ENCODE measurements around the gene CRIP3.
A peak's percentile ranks its signal among the peaks of the same experiment; 100 is the strongest.

Gene CRIP3

GRCh38 chr6:43271103-43271815 lies 37.4 kb downstream of the CRIP3 start:
- no peak for DNase-seq

DNA sequence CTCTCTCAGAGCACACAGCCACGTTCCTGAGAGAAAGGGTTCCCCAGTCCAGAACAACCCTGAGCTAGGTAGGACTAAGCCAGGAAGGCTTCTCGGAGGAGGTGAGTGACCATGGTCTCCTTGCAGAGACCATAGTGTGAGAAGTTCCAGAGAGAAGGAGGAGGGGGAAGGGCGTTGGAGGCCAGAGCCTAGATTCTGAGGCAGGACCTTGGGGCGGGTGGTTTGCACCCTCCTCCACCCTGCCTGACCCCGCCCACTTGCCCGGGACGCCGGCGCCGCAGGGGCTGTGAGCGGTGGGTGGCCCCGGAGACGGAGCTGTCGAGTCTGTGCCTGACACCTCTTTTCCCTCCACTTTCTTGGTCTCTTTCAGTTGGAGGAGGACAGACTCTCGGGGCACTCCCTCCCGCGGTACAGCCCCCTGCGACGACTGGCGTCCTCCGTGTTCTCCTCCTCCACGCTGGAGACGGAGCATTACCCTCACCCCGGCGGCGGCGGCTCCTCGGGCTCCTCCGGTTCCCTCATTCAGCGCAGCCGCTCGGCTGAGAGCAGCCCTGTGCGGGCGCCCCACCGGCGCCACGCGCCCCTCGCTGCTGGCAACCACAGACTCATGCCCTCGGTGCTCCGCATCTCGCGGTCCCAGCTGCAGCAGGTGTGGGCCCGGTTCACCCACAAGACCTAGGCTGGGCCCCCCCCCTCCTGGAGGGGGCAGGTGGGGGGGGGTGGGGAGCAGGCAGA lies 39.2 kb downstream of the CRIP3 start:
- DNase-seq = no peak

DNA sequence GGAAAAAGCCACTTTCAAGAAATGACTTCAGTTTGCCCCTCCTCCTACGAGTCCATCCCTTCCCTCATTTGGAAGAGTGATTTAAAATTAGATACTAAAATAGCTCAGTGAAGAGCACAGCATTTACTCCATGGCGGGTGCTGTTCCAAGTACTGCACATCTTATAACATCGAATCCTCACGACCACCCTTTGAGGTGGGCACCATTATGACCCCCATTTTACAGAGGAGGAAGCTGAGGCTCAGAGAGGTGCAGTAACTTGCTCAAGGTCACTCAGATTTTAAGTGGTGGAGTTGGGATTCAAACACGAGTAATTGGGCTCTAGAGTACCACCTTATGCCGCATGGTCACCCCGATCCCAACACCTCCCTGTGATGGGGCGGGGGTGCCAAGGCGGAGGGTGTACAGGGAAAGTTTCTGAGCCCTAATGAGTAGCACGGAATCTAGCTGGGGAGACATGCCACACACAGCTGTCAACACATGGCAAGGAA lies 39.8 kb downstream of the CRIP3 start:
- no peak for DNase-seq

DNA sequence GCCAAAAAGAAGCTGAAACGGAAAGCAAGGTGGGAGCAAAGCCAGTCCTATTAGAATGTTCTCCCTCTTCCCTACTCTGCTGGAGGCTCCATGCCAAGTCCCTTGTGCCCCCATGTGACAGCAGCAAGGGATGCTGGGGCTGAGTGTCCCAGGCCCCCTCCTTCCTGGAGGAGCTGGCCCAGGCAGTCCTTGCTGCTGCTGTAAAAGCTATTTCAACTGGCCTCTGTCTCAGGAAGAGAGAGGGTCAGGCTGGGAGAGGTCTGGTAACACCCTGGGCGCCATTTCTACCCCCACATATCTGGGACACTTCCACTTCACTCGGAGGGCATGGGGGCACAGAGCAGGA lies 40.3 kb downstream of the CRIP3 start:
- DNase-seq = no peak

DNA sequence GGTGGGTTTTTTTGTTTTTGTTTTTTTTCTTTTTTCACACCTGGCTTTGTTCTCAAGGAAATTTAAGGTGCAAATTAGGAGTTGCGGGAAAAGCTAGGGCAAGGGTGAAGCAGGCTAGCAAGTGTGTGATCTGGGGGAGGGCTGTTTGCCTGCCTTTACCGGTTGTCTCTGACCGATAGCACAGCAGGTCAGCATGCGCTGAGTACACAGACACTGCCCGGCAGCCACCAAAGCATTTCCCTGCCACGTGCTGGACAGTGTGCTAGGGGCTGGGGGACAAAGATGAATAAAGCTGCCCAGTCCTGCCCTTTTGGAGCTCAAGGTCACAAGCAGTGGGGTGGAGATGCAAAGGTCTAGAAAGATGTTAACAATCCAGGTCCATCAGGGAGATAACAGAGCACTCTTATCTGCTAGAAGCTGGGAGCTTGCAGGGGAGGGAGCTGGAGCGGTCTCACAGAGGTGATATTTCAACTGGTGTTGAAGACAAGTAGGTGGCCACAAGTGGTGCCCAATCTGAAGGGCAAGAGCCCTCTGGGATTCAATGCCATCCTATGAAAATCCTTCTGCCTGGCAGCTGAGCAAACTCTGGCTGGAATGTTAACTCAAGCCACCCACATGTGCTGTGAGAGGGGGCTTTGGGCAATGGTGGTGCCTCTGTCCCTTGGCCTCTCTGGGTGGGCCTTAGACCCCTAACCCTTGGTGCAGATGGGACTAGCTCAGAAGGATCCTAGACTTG lies 40.8 kb downstream of the CRIP3 start:
- DNase-seq = no peak

- DNase-seq = no peak
Measured at GRCh38 chr6:43265564-43265963, 43.1 kb downstream of the CRIP3 start.

- no peak for DNase-seq
Measured at GRCh38 chr6:43264599-43265145, 44.0 kb downstream of the CRIP3 start.

DNA sequence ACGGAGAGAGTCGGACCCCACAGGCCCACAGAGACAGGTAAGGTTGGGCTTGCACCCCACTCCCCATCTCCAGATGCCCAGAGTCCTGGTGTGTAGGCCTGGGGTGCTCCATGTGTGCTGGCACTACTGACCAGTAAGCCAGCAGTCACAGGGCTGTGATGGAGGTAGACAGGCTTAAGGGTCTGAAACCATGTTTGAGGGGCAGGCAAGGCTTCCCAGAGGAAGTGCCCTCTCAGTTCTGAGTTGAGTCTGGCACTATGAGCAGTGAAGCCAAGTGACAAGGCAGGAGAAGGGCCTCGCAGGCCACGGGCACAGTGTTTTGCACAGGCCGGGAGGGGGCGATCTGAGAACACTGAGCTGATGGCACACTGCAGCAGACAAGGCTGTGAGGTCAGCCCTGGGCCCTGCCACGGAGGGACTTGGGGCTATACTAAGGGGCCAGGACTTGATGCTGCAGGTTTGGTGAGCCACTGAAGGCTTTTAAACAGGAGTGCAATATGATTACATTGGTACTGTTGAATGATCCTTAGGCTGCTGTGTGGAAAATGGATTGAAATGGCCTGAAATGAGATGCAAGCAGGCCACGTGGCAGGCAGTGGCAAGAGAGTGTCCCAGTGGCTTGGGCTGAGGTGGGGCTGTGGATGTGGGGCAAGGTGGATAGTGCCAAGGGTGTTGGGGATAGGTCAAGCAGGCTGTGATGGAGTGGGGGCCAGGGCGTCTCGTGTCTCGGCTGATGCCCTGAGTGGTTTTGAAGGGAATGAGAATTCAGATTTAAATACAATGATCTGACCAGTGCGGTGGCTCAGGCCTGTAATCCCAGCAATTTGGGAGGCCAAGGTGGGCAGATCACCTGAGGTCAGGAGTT lies 45.1 kb downstream of the CRIP3 start:
- peak; percentile 51 to 66 (median 60) for DNase-seq

DNA sequence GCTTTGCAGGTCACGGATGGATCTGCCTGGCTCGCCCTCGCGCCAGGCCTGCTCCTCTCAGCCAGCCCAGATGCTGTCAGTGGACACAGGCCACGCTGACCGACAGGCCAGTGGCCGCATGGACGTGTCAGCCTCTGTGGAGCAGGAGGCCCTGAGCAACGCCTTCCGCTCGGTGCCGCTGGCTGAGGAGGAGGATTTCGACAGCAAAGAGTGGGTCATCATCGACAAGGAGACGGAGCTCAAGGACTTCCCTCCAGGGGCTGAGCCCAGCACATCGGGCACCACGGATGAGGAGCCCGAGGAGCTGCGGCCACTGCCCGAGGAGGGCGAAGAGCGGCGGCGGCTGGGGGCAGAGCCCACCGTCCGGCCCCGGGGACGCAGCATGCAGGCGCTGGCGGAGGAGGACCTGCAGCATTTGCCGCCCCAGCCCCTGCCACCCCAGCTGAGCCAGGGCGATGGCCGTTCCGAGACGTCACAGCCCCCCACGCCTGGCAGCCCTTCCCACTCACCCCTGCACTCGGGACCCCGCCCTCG lies 45.8 kb downstream of the CRIP3 start:
- no peak for DNase-seq

GRCh38 chr6:43262000-43262779 lies 46.4 kb downstream of the CRIP3 start:
- no peak for DNase-seq

DNA sequence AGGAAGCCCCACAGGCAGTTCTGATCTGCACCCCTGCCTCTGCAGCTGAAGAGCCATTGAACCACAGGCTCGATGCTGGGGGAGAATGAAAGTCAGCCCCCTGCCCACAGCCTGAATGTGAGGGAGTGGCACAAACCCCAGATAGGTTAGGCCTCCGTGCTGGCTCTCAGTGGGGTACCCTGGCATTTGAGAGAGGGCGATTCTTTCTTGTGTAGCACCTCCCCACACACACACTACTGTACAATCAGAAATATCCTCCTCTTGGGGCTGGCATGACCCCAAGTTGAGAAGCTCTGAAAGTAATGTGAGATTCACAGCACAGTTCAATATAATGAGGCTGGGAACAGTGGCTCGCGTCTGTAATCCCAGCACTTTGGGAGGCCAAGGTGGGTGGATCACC lies 47.4 kb downstream of the CRIP3 start:
- DNase-seq = no peak

- DNase-seq = no peak
Measured at GRCh38 chr6:43260791-43261190, 47.8 kb downstream of the CRIP3 start.

GRCh38 chr6:43258807-43259686 lies 49.6 kb downstream of the CRIP3 start:
- DNase-seq = no peak

- DNase-seq = no peak
Measured at GRCh38 chr6:43258180-43258579, 50.4 kb downstream of the CRIP3 start.

GRCh38 chr6:43257367-43258145 lies 51.1 kb downstream of the CRIP3 start:
- no peak for DNase-seq

DNA sequence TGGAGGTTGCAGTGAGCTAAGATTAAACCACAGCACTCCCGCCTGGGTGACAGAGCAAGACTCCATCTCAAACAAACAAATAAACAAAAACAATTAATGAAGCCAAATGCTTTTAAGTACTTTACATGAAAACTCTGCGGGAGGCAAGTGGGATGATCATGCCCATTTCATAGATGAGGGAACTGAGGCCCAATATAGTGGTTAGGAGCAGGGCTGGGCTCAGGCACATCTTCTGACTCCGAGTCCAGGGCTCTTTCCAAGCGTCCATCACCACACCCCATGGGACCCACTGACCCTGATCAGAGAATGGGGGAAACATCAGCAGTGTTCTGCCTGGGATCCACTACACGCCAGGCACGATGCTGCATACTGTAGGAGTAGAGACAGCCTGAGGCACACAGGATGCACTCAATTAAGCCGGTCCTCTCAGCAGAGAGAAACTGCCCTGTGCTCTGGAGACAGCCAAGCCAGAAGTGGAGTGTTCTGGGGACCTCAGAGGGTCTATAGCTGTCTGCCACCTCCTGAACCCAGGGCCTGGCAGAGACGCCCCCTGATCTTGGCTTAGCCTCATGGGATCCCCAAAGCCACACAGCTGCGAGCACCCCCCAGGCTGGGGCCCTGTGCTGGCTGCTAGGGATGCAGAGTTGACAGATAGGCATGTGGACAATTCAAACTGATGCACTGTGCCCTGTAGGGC lies 51.8 kb downstream of the CRIP3 start:
- no peak for DNase-seq
